Measurements from ENCODE around the gene RHBDF2.

RHBDF2 gene

GRCh38 chr17:76471498-76472257, 29.5 kb downstream of the RHBDF2 start:
- H3K9ac ChIP-seq (ENCODE audit: low read depth in 1 of 2, low read length in 2 of 2), result no peak overlapping the region
- H3K9me3 ChIP-seq (ENCODE audit: control insufficient read depth in 2 of 2, low read length in 2 of 2), result no peaks in the 10 kb centered on the region
- H3K27me3 ChIP-seq (ENCODE audit: control insufficient read depth in 2 of 2, insufficient read depth in 2 of 2, low read length in 2 of 2), result no peaks in the 10 kb centered on the region
- no peak overlapping the region for H3K4me3 ChIP-seq (ENCODE audit: low read length in 2 of 2)
- no peak overlapping the region for H3K27ac ChIP-seq (ENCODE audit: low read depth in 2 of 2, low read length in 2 of 2)
- no peaks in the 10 kb centered on the region for H3K4me1 ChIP-seq (ENCODE audit: control insufficient read depth in 2 of 2, insufficient read depth in 2 of 2, low read length in 2 of 2)
- H3K36me3 ChIP-seq (ENCODE audit: control insufficient read depth in 2 of 2, insufficient read depth in 2 of 2, low read length in 2 of 2), result peaks cover 4 to 5% of the 10 kb centered on the region in 2 donors

- H3K9me3 ChIP-seq (ENCODE audit: control insufficient read depth in 2 of 2, low read length in 2 of 2), result no peaks in the 10 kb centered on the region
- H3K9ac ChIP-seq (ENCODE audit: low read depth in 1 of 2, low read length in 2 of 2), result no peak overlapping the region
- peaks cover 4 to 5% of the 10 kb centered on the region in 2 donors for H3K36me3 ChIP-seq (ENCODE audit: control insufficient read depth in 2 of 2, insufficient read depth in 2 of 2, low read length in 2 of 2)
- H3K27me3 ChIP-seq (ENCODE audit: control insufficient read depth in 2 of 2, insufficient read depth in 2 of 2, low read length in 2 of 2), result no peaks in the 10 kb centered on the region
- H3K4me3 ChIP-seq (ENCODE audit: low read length in 2 of 2), result no peak overlapping the region
- no peak overlapping the region for H3K27ac ChIP-seq (ENCODE audit: low read depth in 2 of 2, low read length in 2 of 2)
- no peaks in the 10 kb centered on the region for H3K4me1 ChIP-seq (ENCODE audit: control insufficient read depth in 2 of 2, insufficient read depth in 2 of 2, low read length in 2 of 2)
Observed at GRCh38 chr17:76469991-76470739, 31.1 kb downstream of the RHBDF2 start.

GRCh38 chr17:76469076-76469990, 31.9 kb downstream of the RHBDF2 start:
- Histone ChIP-seq H3K36me3 (ENCODE audit: control insufficient read depth in 2 of 2, insufficient read depth in 2 of 2, low read length in 2 of 2) (peaks cover 4 to 5% of the 10 kb centered on the region in 2 donors), H3K9ac (ENCODE audit: low read depth in 1 of 2, low read length in 2 of 2) (no peak overlapping the region), H3K4me1 (ENCODE audit: control insufficient read depth in 2 of 2, insufficient read depth in 2 of 2, low read length in 2 of 2) (no peaks in the 10 kb centered on the region), H3K27me3 (ENCODE audit: control insufficient read depth in 2 of 2, insufficient read depth in 2 of 2, low read length in 2 of 2) (no peaks in the 10 kb centered on the region), H3K4me3 (ENCODE audit: low read length in 2 of 2) (no peak overlapping the region), H3K9me3 (ENCODE audit: control insufficient read depth in 2 of 2, low read length in 2 of 2) (no peaks in the 10 kb centered on the region), H3K27ac (ENCODE audit: low read depth in 2 of 2, low read length in 2 of 2) (no peak overlapping the region)

GRCh38 chr17:76468634-76469010, 32.6 kb downstream of the RHBDF2 start:
- Histone ChIP-seq H3K9me3 (ENCODE audit: control insufficient read depth in 2 of 2, low read length in 2 of 2) (no peaks in the 10 kb centered on the region), H3K27me3 (ENCODE audit: control insufficient read depth in 2 of 2, insufficient read depth in 2 of 2, low read length in 2 of 2) (no peaks in the 10 kb centered on the region), H3K4me3 (ENCODE audit: low read length in 2 of 2) (no peak overlapping the region), H3K27ac (ENCODE audit: low read depth in 2 of 2, low read length in 2 of 2) (no peak overlapping the region), H3K4me1 (ENCODE audit: control insufficient read depth in 2 of 2, insufficient read depth in 2 of 2, low read length in 2 of 2) (no peaks in the 10 kb centered on the region), H3K9ac (ENCODE audit: low read depth in 1 of 2, low read length in 2 of 2) (no peak overlapping the region), H3K36me3 (ENCODE audit: control insufficient read depth in 2 of 2, insufficient read depth in 2 of 2, low read length in 2 of 2) (peaks cover 0 to 5% of the 10 kb centered on the region in 2 donors)

GRCh38 chr17:76467809-76468633, 33.2 kb downstream of the RHBDF2 start:
- peaks cover 0 to 5% of the 10 kb centered on the region in 2 donors for H3K36me3 ChIP-seq (ENCODE audit: control insufficient read depth in 2 of 2, insufficient read depth in 2 of 2, low read length in 2 of 2)
- H3K27me3 ChIP-seq (ENCODE audit: control insufficient read depth in 2 of 2, insufficient read depth in 2 of 2, low read length in 2 of 2), result no peaks in the 10 kb centered on the region
- no peak overlapping the region for H3K4me3 ChIP-seq (ENCODE audit: low read length in 2 of 2)
- no peak overlapping the region for H3K27ac ChIP-seq (ENCODE audit: low read depth in 2 of 2, low read length in 2 of 2)
- H3K9ac ChIP-seq (ENCODE audit: low read depth in 1 of 2, low read length in 2 of 2), result no peak overlapping the region
- no peaks in the 10 kb centered on the region for H3K4me1 ChIP-seq (ENCODE audit: control insufficient read depth in 2 of 2, insufficient read depth in 2 of 2, low read length in 2 of 2)
- H3K9me3 ChIP-seq (ENCODE audit: control insufficient read depth in 2 of 2, low read length in 2 of 2), result no peaks in the 10 kb centered on the region

GRCh38 chr17:76467366-76467765, 33.9 kb downstream of the RHBDF2 start, which contains the start of gene AANAT:
Gene AANAT, plus strand, starts transcription at chr17:76467603. Its CDS starts 1,144 bp downstream, at chr17:76468747.
- H3K27me3 ChIP-seq (ENCODE audit: control insufficient read depth in 2 of 2, insufficient read depth in 2 of 2, low read length in 2 of 2), result no peaks in the 10 kb centered on the region
- H3K9me3 ChIP-seq (ENCODE audit: control insufficient read depth in 2 of 2, low read length in 2 of 2), result no peaks in the 10 kb centered on the region
- no peak within 1 kb of the TSS for H3K9ac ChIP-seq (ENCODE audit: low read depth in 1 of 2, low read length in 2 of 2)
- H3K4me1 ChIP-seq (ENCODE audit: control insufficient read depth in 2 of 2, insufficient read depth in 2 of 2, low read length in 2 of 2), result no peaks in the 10 kb centered on the region
- H3K27ac ChIP-seq (ENCODE audit: low read depth in 2 of 2, low read length in 2 of 2), result no peak within 1 kb of the TSS
- peaks cover 0 to 4% of the 10 kb centered on the region in 2 donors for H3K36me3 ChIP-seq (ENCODE audit: control insufficient read depth in 2 of 2, insufficient read depth in 2 of 2, low read length in 2 of 2)
- no peak within 1 kb of the TSS for H3K4me3 ChIP-seq (ENCODE audit: low read length in 2 of 2)

GRCh38 chr17:76466775-76467130, 34.5 kb downstream of the RHBDF2 start:
- Histone ChIP-seq H3K4me3 (ENCODE audit: low read length in 2 of 2) (no peak overlapping the region), H3K27ac (ENCODE audit: low read depth in 2 of 2, low read length in 2 of 2) (no peak overlapping the region), H3K9me3 (ENCODE audit: control insufficient read depth in 2 of 2, low read length in 2 of 2) (no peaks in the 10 kb centered on the region), H3K4me1 (ENCODE audit: control insufficient read depth in 2 of 2, insufficient read depth in 2 of 2, low read length in 2 of 2) (no peaks in the 10 kb centered on the region), H3K9ac (ENCODE audit: low read depth in 1 of 2, low read length in 2 of 2) (no peak overlapping the region), H3K27me3 (ENCODE audit: control insufficient read depth in 2 of 2, insufficient read depth in 2 of 2, low read length in 2 of 2) (peaks cover 0 to under 1% of the 10 kb centered on the region in 2 donors), H3K36me3 (ENCODE audit: control insufficient read depth in 2 of 2, insufficient read depth in 2 of 2, low read length in 2 of 2) (peaks cover 0 to 2% of the 10 kb centered on the region in 2 donors)

- Histone ChIP-seq H3K9me3 (ENCODE audit: control insufficient read depth in 2 of 2, low read length in 2 of 2) (no peaks in the 10 kb centered on the region), H3K36me3 (ENCODE audit: control insufficient read depth in 2 of 2, insufficient read depth in 2 of 2, low read length in 2 of 2) (no peaks in the 10 kb centered on the region), H3K9ac (ENCODE audit: low read depth in 1 of 2, low read length in 2 of 2) (no peak overlapping the region), H3K27ac (ENCODE audit: low read depth in 2 of 2, low read length in 2 of 2) (no peak overlapping the region), H3K4me1 (ENCODE audit: control insufficient read depth in 2 of 2, insufficient read depth in 2 of 2, low read length in 2 of 2) (no peaks in the 10 kb centered on the region), H3K27me3 (ENCODE audit: control insufficient read depth in 2 of 2, insufficient read depth in 2 of 2, low read length in 2 of 2) (peaks cover 0 to 2% of the 10 kb centered on the region in 2 donors), H3K4me3 (ENCODE audit: low read length in 2 of 2) (no peak overlapping the region)
Observed at GRCh38 chr17:76462556-76463290, 38.5 kb downstream of the RHBDF2 start.
